ENCODE measurements around the gene MCRIP1.

The MCRIP1 gene

GRCh38 chr17:81833160-81833920, at the start of gene MCRIP1:
Gene MCRIP1, minus strand, starts transcription at chr17:81833291. Its CDS starts 8,785 bp downstream, at chr17:81824506.
- peak; percentile 96 for DNase-seq

- no peak for DNase-seq
Observed at GRCh38 chr17:81879121-81879520, 46.0 kb upstream of the MCRIP1 start.

- DNase-seq, result no peak
Observed at GRCh38 chr17:81878294-81878693, 45.2 kb upstream of the MCRIP1 start.

- DNase-seq, result no peak
Observed at GRCh38 chr17:81877569-81877968, 44.5 kb upstream of the MCRIP1 start.

GRCh38 chr17:81871387-81872230, 38.5 kb upstream of the MCRIP1 start:
- DNase-seq, result peak; percentile 91

GRCh38 chr17:81870981-81871386, 37.9 kb upstream of the MCRIP1 start, which contains the start of gene ARHGDIA:
Gene ARHGDIA, minus strand, starts transcription at chr17:81871337. Its CDS starts 1,407 bp downstream, at chr17:81869930.
- DNase-seq, result no peak

GRCh38 chr17:81870131-81870980, 37.3 kb upstream of the MCRIP1 start:
- DNase-seq, result no peak

GRCh38 chr17:81869221-81870130, 36.4 kb upstream of the MCRIP1 start:
- DNase-seq, result no peak

GRCh38 chr17:81868674-81869220, 35.7 kb upstream of the MCRIP1 start:
- DNase-seq, result no peak

- no peak for DNase-seq
Observed at GRCh38 chr17:81867991-81868673, 35.0 kb upstream of the MCRIP1 start.

- DNase-seq, result no peak
Observed at GRCh38 chr17:81867170-81867990, 34.3 kb upstream of the MCRIP1 start.

GRCh38 chr17:81866440-81867169, 33.5 kb upstream of the MCRIP1 start:
- DNase-seq, result no peak

GRCh38 chr17:81865733-81866439, 32.8 kb upstream of the MCRIP1 start:
- no peak for DNase-seq

- no peak for DNase-seq
Observed at GRCh38 chr17:81865358-81865732, 32.3 kb upstream of the MCRIP1 start.

GRCh38 chr17:81863833-81864768, 31.0 kb upstream of the MCRIP1 start:
- no peak for DNase-seq

GRCh38 chr17:81863123-81863675, 30.1 kb upstream of the MCRIP1 start:
- DNase-seq, result no peak

Data from NCI-H2171 (cell line).